ENCODE results near the gene PNMT. TPM values are rescaled to one million over a fixed set of nuclear protein-coding genes. Genes with fewer than 3 reads are reported as not detected.

PNMT gene
- total and polyA plus RNA-seq, 2 of the 13 experiments (the other 11 are each of a cell fraction or from before 2014, with no cell fraction given) = 0.25 TPM; not detected in 1

DNA sequence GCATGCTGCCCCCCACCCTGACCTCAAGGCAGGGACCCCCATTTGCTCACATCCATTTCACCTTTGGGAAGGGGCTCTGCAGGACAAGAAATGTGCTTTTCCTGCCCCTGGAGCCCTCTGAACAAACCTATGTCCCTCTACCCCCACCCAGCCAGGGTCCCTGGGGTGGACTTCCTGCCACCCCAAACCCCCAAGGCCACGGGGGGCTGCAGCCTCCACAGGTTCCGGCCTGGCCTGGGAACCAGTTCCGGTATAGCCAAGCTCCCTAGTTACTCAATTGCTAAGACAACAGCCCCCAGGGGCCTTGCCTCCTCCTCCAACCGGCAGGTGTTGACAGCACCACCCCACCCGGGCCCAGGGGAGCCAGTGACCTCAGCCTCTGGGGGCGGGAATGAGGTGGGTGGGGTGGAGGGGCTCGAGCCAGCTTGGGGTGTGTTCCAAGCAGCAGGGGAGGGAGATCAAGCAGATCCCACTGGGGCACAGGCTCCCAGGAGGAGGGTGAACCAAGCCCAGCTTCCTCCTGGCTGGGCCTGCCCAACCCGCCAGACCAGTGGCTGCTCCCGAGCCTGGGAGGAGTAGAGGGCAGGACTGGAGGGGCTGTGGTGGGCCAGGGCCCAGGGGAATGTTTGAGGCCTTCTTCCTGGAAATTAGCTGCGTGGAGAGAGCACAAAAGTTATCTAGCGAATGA lies 6.6 kb downstream of the PNMT start (continued):
- TF ChIP-seq, protein P1, sequence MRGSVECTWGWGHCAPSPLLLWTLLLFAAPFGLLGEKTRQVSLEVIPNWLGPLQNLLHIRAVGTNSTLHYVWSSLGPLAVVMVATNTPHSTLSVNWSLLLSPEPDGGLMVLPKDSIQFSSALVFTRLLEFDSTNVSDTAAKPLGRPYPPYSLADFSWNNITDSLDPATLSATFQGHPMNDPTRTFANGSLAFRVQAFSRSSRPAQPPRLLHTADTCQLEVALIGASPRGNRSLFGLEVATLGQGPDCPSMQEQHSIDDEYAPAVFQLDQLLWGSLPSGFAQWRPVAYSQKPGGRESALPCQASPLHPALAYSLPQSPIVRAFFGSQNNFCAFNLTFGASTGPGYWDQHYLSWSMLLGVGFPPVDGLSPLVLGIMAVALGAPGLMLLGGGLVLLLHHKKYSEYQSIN (CRISPR knock-in tag; IDR thresholded peaks at IDR 0.05; ENCODE audit: borderline replicate concordance) = no peak
- TF ChIP-seq ZNF331 (CRISPR knock-in tag; IDR thresholded peaks at IDR 0.05) (peak; percentile 64; the same call in 1 of the 2 replicates), KDM6A (CRISPR knock-in tag; IDR thresholded peaks at IDR 0.05; ENCODE audit: low read depth) (peak; percentile 48), BRCA1 (CRISPR knock-in tag; IDR thresholded peaks at IDR 0.05) (0 out of 2 replicates have a peak, but pooled peaks have one; percentile 55), ZNF552 (CRISPR knock-in tag; IDR thresholded peaks at IDR 0.05; ENCODE audit: borderline replicate concordance) (peak; percentile 80; the same call in 1 of the 2 replicates), MXD3 (CRISPR knock-in tag; IDR thresholded peaks at IDR 0.05) (no peak), HIC2 (CRISPR knock-in tag; IDR thresholded peaks at IDR 0.05; ENCODE audit: low read depth) (peak; percentile 17; the same call in 1 of the 2 replicates), ZNF607 (CRISPR knock-in tag; IDR thresholded peaks at IDR 0.05; ENCODE audit: borderline replicate concordance) (no peak), FOXO1 (CRISPR knock-in tag; IDR thresholded peaks at IDR 0.05) (peak; percentile 53; the same call in 1 of the 2 replicates), IKZF1 (IDR thresholded peaks at IDR 0.05) (no peak), ZSCAN22 (CRISPR knock-in tag; IDR thresholded peaks at IDR 0.05) (no peak), KDM5B (CRISPR knock-in tag; IDR thresholded peaks at IDR 0.05; ENCODE audit: borderline replicate concordance) (no peak; the same call in 1 of the 2 replicates), ZNF143 (CRISPR knock-in tag; IDR thresholded peaks at IDR 0.05) (no peak), JARID2 (CRISPR knock-in tag; IDR thresholded peaks at IDR 0.05; ENCODE audit: insufficient replicate concordance) (no peak), HNRNPL (IDR thresholded peaks at IDR 0.05; ENCODE audit: low read depth, low read length) (0 out of 2 replicates have a peak, but pooled peaks have one; percentile 21), ZSCAN25 (CRISPR knock-in tag; IDR thresholded peaks at IDR 0.05) (peak; percentile 49; the same call in 1 of the 2 replicates), ZFP37 (CRISPR knock-in tag; IDR thresholded peaks at IDR 0.05; ENCODE audit: borderline replicate concordance) (no peak), PCBP2 (optimal IDR thresholded peaks at IDR 0.05; ENCODE audit: low read depth, low read length, poor library complexity, severe bottlenecking) (no peak), KDM3A (CRISPR knock-in tag; IDR thresholded peaks at IDR 0.05; ENCODE audit: low read depth) (peak; percentile 62; the same call in 1 of the 2 replicates), ARNT2 (CRISPR knock-in tag; IDR thresholded peaks at IDR 0.05; ENCODE audit: low read depth) (peak; percentile 55), ZNF235 (CRISPR knock-in tag; IDR thresholded peaks at IDR 0.05; ENCODE audit: borderline replicate concordance) (no peak), IRF2 (CRISPR knock-in tag; IDR thresholded peaks at IDR 0.05) (peak; percentile 44; the same call in 1 of the 2 replicates), NONO (IDR thresholded peaks at IDR 0.05) (no peak), NONO (CRISPR knock-in tag; conservative IDR thresholded peaks at IDR 0.05) (peak; percentile 46; the same call in 1 of the 2 replicates)
- TF ChIP-seq, protein P2, sequence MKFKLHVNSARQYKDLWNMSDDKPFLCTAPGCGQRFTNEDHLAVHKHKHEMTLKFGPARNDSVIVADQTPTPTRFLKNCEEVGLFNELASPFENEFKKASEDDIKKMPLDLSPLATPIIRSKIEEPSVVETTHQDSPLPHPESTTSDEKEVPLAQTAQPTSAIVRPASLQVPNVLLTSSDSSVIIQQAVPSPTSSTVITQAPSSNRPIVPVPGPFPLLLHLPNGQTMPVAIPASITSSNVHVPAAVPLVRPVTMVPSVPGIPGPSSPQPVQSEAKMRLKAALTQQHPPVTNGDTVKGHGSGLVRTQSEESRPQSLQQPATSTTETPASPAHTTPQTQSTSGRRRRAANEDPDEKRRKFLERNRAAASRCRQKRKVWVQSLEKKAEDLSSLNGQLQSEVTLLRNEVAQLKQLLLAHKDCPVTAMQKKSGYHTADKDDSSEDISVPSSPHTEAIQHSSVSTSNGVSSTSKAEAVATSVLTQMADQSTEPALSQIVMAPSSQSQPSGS (CRISPR knock-in tag; IDR thresholded peaks at IDR 0.05) = peak; percentile 75
- TF ChIP-seq, protein P3, sequence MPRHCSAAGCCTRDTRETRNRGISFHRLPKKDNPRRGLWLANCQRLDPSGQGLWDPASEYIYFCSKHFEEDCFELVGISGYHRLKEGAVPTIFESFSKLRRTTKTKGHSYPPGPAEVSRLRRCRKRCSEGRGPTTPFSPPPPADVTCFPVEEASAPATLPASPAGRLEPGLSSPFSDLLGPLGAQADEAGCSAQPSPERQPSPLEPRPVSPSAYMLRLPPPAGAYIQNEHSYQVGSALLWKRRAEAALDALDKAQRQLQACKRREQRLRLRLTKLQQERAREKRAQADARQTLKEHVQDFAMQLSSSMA (CRISPR knock-in tag; IDR thresholded peaks at IDR 0.05) = no peak
